OCI-LY1 (cell line): ENCODE measurements around the gene KIAA0319L.

Source experiments
- EZH2 ChIP-seq: fragments of 200-600 bp; sonication (generic), shearing (Covaris generic); IDR thresholded peaks from 2 replicates; pipeline ENCODE4 v1.8.0; 2017; ENCODE audit warnings: borderline replicate concordance, mixed run types, mild to moderate bottlenecking, antibody characterized with exemption, low read length, moderate library complexity, mixed read lengths
- TF ChIP-seq, protein P1 (sequence below): fragments of 200-600 bp; sonication (generic), shearing (Covaris generic); IDR thresholded peaks from 2 replicates; pipeline ENCODE4 v1.5.1; 2017; ENCODE audit warnings: mild to moderate bottlenecking, antibody characterized with exemption, low read length, moderate library complexity, mixed read lengths

DNA sequence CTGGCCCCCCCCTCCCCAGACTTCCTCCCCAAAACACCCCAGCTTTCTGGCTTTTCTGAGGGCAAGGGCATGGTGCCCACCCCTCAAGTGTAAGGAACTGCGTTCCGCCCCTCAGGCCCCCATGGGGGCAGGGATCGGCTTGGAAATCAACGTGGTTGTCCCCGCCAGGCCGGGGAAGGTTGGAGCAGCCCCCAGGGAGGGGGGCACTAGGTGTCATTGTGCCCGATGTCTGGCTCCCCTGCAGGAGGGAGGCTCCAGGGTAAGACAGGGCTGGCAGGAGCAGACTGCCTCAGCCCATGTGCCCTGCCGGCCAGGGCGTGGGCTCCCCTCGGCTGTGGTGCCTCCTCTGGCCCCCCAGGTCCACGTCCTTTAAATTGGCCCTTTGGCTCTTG lies 8.5 kb upstream of the KIAA0319L start:
- no peak for TF ChIP-seq EZH2
- TF ChIP-seq, protein P1, sequence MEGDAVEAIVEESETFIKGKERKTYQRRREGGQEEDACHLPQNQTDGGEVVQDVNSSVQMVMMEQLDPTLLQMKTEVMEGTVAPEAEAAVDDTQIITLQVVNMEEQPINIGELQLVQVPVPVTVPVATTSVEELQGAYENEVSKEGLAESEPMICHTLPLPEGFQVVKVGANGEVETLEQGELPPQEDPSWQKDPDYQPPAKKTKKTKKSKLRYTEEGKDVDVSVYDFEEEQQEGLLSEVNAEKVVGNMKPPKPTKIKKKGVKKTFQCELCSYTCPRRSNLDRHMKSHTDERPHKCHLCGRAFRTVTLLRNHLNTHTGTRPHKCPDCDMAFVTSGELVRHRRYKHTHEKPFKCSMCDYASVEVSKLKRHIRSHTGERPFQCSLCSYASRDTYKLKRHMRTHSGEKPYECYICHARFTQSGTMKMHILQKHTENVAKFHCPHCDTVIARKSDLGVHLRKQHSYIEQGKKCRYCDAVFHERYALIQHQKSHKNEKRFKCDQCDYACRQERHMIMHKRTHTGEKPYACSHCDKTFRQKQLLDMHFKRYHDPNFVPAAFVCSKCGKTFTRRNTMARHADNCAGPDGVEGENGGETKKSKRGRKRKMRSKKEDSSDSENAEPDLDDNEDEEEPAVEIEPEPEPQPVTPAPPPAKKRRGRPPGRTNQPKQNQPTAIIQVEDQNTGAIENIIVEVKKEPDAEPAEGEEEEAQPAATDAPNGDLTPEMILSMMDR = no peak
